ENCODE results near the gene RMP24.

The RMP24 gene

GRCh38 chr18:35993013-35993412, 20.5 kb downstream of the RMP24 start:
- H3K36me3 ChIP-seq (ENCODE audit: control insufficient read depth, insufficient read depth, low read length) = no peaks in the 10 kb centered on the region
- no peak overlapping the region for H3K27ac ChIP-seq (ENCODE audit: insufficient read depth, low read length)

GRCh38 chr18:35998967-35999366, 26.5 kb downstream of the RMP24 start:
- H3K79me2 ChIP-seq (ENCODE audit: control insufficient read depth, insufficient read depth, low read length) = no peaks in the 10 kb centered on the region
- H2AFZ ChIP-seq (ENCODE audit: low read length) = no peak overlapping the region
- no peak overlapping the region for H3K27ac ChIP-seq (ENCODE audit: insufficient read depth, low read length)
- no peaks in the 10 kb centered on the region for H4K20me1 ChIP-seq (ENCODE audit: control insufficient read depth, extremely low read depth, insufficient read depth, low read length)
- no peak overlapping the region for H3K4me2 ChIP-seq (ENCODE audit: extremely low read depth, insufficient read depth, low read length)
- H3K27me3 ChIP-seq (ENCODE audit: control insufficient read depth, insufficient read depth, low read length) = no peaks in the 10 kb centered on the region
- no peaks in the 10 kb centered on the region for H3K36me3 ChIP-seq (ENCODE audit: control insufficient read depth, insufficient read depth, low read length)
- no peaks in the 10 kb centered on the region for H3K9me3 ChIP-seq (ENCODE audit: control insufficient read depth, insufficient read depth, low read depth, low read length)
- H3K9ac ChIP-seq (ENCODE audit: insufficient read depth, low read length) = no peak overlapping the region
- H3K4me1 ChIP-seq (ENCODE audit: control insufficient read depth, extremely low read depth, insufficient read depth, low read length) = no peaks in the 10 kb centered on the region
- no peak overlapping the region for H3K4me3 ChIP-seq (replicated peaks in 1 of 4; ENCODE audit: control extremely low read depth in 1 of 4, insufficient read depth in 1 of 4, low read depth in 3 of 4, low read length in 4 of 4)
- TF ChIP-seq EZH2 (IDR thresholded peaks at IDR 0.05; ENCODE audit: low read length, missing control alignments) (no peak), CTCF (conservative IDR thresholded peaks at IDR 0.05 in 1 of 2, IDR thresholded peaks at IDR 0.05 in 1 of 2; ENCODE audit: low read depth in 1 of 2, low read length in 2 of 2) (peak; percentile 20 to 41)
- no peak for DNase-seq (ENCODE audit: low read depth in 2 of 2)

More at GRCh38 chr18:35993013-35993412, 20.5 kb downstream of the RMP24 start:
- H2AFZ ChIP-seq (ENCODE audit: low read length) = no peak overlapping the region
- H4K20me1 ChIP-seq (ENCODE audit: control insufficient read depth, extremely low read depth, insufficient read depth, low read length) = no peaks in the 10 kb centered on the region
- H3K9me3 ChIP-seq (ENCODE audit: control insufficient read depth, insufficient read depth, low read depth, low read length) = no peaks in the 10 kb centered on the region
- no peaks in the 10 kb centered on the region for H3K27me3 ChIP-seq (ENCODE audit: control insufficient read depth, insufficient read depth, low read length)
- H3K4me2 ChIP-seq (ENCODE audit: extremely low read depth, insufficient read depth, low read length) = no peak overlapping the region
- no peak overlapping the region for H3K9ac ChIP-seq (ENCODE audit: insufficient read depth, low read length)
- TF ChIP-seq CTCF (conservative IDR thresholded peaks at IDR 0.05 in 1 of 2, IDR thresholded peaks at IDR 0.05 in 1 of 2; ENCODE audit: low read depth in 1 of 2, low read length in 2 of 2) = no peak
- no peak overlapping the region for H3K4me3 ChIP-seq (replicated peaks in 1 of 4; ENCODE audit: control extremely low read depth in 1 of 4, insufficient read depth in 1 of 4, low read depth in 3 of 4, low read length in 4 of 4)
- DNase-seq (ENCODE audit: low read depth in 2 of 2) = no peak
- H3K4me1 ChIP-seq (ENCODE audit: control insufficient read depth, extremely low read depth, insufficient read depth, low read length) = no peaks in the 10 kb centered on the region
- no peaks in the 10 kb centered on the region for H3K79me2 ChIP-seq (ENCODE audit: control insufficient read depth, insufficient read depth, low read length)

- Histone ChIP-seq H3K36me3 (ENCODE audit: control insufficient read depth, insufficient read depth, low read length) (no peaks in the 10 kb centered on the region), H3K79me2 (ENCODE audit: control insufficient read depth, insufficient read depth, low read length) (no peaks in the 10 kb centered on the region), H3K27ac (ENCODE audit: insufficient read depth, low read length) (no peak overlapping the region), H3K27me3 (ENCODE audit: control insufficient read depth, insufficient read depth, low read length) (no peaks in the 10 kb centered on the region), H3K9me3 (ENCODE audit: control insufficient read depth, insufficient read depth, low read depth, low read length) (no peaks in the 10 kb centered on the region), H3K4me1 (ENCODE audit: control insufficient read depth, extremely low read depth, insufficient read depth, low read length) (no peaks in the 10 kb centered on the region), H3K4me2 (ENCODE audit: extremely low read depth, insufficient read depth, low read length) (no peak overlapping the region), H3K9ac (ENCODE audit: insufficient read depth, low read length) (no peak overlapping the region), H4K20me1 (ENCODE audit: control insufficient read depth, extremely low read depth, insufficient read depth, low read length) (no peaks in the 10 kb centered on the region), H2AFZ (ENCODE audit: low read length) (no peak overlapping the region), H3K4me3 (replicated peaks in 1 of 4; ENCODE audit: control extremely low read depth in 1 of 4, insufficient read depth in 1 of 4, low read depth in 3 of 4, low read length in 4 of 4) (no peak overlapping the region)
- no peak for DNase-seq (ENCODE audit: low read depth in 2 of 2)
- TF ChIP-seq EZH2 (IDR thresholded peaks at IDR 0.05; ENCODE audit: low read length, missing control alignments) (no peak), CTCF (conservative IDR thresholded peaks at IDR 0.05 in 1 of 2, IDR thresholded peaks at IDR 0.05 in 1 of 2; ENCODE audit: low read depth in 1 of 2, low read length in 2 of 2) (no peak)
Measured at GRCh38 chr18:35999925-36000324, 27.4 kb downstream of the RMP24 start.
